Heart left ventricle (tissue), 16 donors: ENCODE data around the gene EEF1AKMT3. TPM values are rescaled to one million over a fixed set of nuclear protein-coding genes. Genes with fewer than 3 reads are reported as not detected.
A peak's percentile ranks its signal among the peaks of the same experiment; 100 is the strongest.

Experiments
- ATAC-seq, 4 donors: fragments of 200-7000 bp; cut with Tn5 transposase; one replicate each; pipeline ENCODE4 v1.9.1; 2020 to 2022; ENCODE audit warnings: moderate library complexity in 4 of 4, mild to moderate bottlenecking in 3 of 4, moderate number of reproducible peaks in 1 of 4
- DNase-seq, 5 donors: peaks; one replicate each; pipeline ENCODE4 v3.0.0-alpha.2; 2020
- H3K27ac ChIP-seq, 12 donors: fragments of 200-600 bp; sonication (generic) in 4 of 12; one replicate each; pipeline versions ENCODE4 v1.5.0 to v1.8.0; 2016 to 2022; ENCODE audit warnings: mild to moderate bottlenecking in 2 of 12
- H3K27me3 ChIP-seq, 9 donors: fragments of 200-600 bp; sonication (generic) in 2 of 9; one replicate each; pipeline versions ENCODE4 v1.5.1 to v1.8.0; 2016 to 2022; ENCODE audit warnings: mild to moderate bottlenecking in 3 of 9
- H3K36me3 ChIP-seq, 9 donors: fragments of 200-600 bp; sonication (generic) in 2 of 9; one replicate each; pipeline versions ENCODE4 v1.5.0 to v1.8.0; 2018 to 2022; ENCODE audit warnings: mild to moderate bottlenecking in 2 of 9
- H3K4me1 ChIP-seq, 12 donors: fragments of 200-600 bp; sonication (generic) in 4 of 12; one replicate each; pipeline versions ENCODE4 v1.5.0 to v1.8.0; 2016 to 2022; ENCODE audit warnings: mild to moderate bottlenecking in 3 of 12
- H3K4me3 ChIP-seq, 12 donors: fragments of 200-600 bp; sonication (generic) in 4 of 12; one replicate each; pipeline versions ENCODE4 v1.5.0 to v1.8.0; 2017 to 2022; ENCODE audit warnings: mild to moderate bottlenecking in 9 of 12, moderate library complexity in 4 of 12
- H3K9me3 ChIP-seq, 12 donors: fragments of 200-600 bp; sonication (generic) in 4 of 12; one replicate each; pipeline versions ENCODE4 v1.5.0 to v1.8.0; 2016 to 2022; ENCODE audit warnings: mild to moderate bottlenecking in 1 of 12
- CTCF ChIP-seq, 12 donors: fragments of 200-600 bp; sonication (generic) in 4 of 12; IDR thresholded peaks; one replicate each; pipeline versions ENCODE4 v1.5.0 to v1.8.0; 2018 to 2022; ENCODE audit warnings: antibody characterized with exemption in 12 of 12, mild to moderate bottlenecking in 5 of 12
- POLR2A ChIP-seq, 2 donors: fragments of 450-650 bp; IDR thresholded peaks; one replicate each; pipeline ENCODE4 v1.6.1; 2017; ENCODE audit warnings: antibody characterized with exemption in 2 of 2, mild to moderate bottlenecking in 2 of 2, moderate library complexity in 2 of 2
- WGBS, 4 donors: extraction: QIAGEN DNeasy Blood & Tissue Kit in 2 of 4; methylation state at CpG; one replicate each; pipeline versions ENCODE4 v1.1.5 to v1.1.7; 2013 to 2018; 5-methylcytosine and 5-hydroxymethylcytosine counted together
- intact Hi-C, 10 donors: fragments of 100-400 bp; cut with DNase I; formaldehyde crosslinking; loops; one replicate each; pipeline versions ENCODE4 v1.11.1 to v1.14.2; 2022
- polyA plus RNA-seq, 2 donors: library from polyadenylated mRNA; stranded (reverse); fragments of 200-250 nt; gene quantifications; one replicate each; pipeline ENCODE4 v1.2.3, GENCODE V29; 2013
- total RNA-seq, 9 donors: library from RNA; depleted of rRNA in 2 of 9; stranded (reverse); fragments of >200 nt in 2 of 9; fragmentation: NEBNext Ultra II Directional in 3 of 9; extraction: Animal tissue kit (Norgen Biotek cat#: 25700) in 3 of 9; gene quantifications; one replicate each; pipeline versions ENCODE4 v1.1.0 to v1.2.4, GENCODE V29; 2016 to 2023
- donor health status: ischemic (EF 13 %, LVEDD 7.1; RV severe dilation, severe dysfunction).
- donor health status: healthy with polysubstance abuse.
- donor health status: DM: no; HTN: yes; CAD: no.
- donor health status: DM: no; HTN: no; CAD: no.
- donor health status: ischemic (EF 25% LVEDD 6.9; RV normal size, moderate dysfunction).
- donor health status: ischemic (EF 25% LVEDD 5.7; RV mildly dilated, moderate dysfunction).
- donor health status: healthy.
- donor health status: DM: yes; HTN: yes; CAD: no.
- donor health status: ischemic (EF 35%, LVEDD 5.7; RV mildly dilated, moderate dysfunction).
- donor health status: nonischemic (EF 11% LVEDD 7.7; RV severe dilation, severe dysfunction).
- donor health status: DM: yes; HTN: yes; CAD: no.
- donor health status: PGD.
- donor health status: ischemic (EF 29% LVEDD 5.4; RV normal size, mild dysfunction).
- donor health status: nonischemic (EF 23%, LVEDD 6.1; RV moderate dilation, normal function).

Gene EEF1AKMT3
- total and polyA plus RNA-seq, 11 donors = 0.84 to 4.5 (median 1.8) TPM

GRCh38 chr12:57813111-57813970 lies 40.9 kb downstream of the EEF1AKMT3 start:
- Histone ChIP-seq H3K4me1 (peaks cover 5 to 46% (median 38%) of the 10 kb centered on the region in 12 donors), H3K4me3 (no peak overlapping the region), H3K36me3 (peaks cover 0 to 59% (median 46%) of the 10 kb centered on the region in 9 donors), H3K27ac (no peak overlapping the region), H3K9me3 (no peaks in the 10 kb centered on the region), H3K27me3 (no peaks in the 10 kb centered on the region)
- DNase-seq (no peak), ATAC-seq (no peak)
- TF ChIP-seq CTCF (IDR thresholded peaks at IDR 0.05) = no peak
- TF ChIP-seq POLR2A (IDR thresholded peaks at IDR 0.05) = no peak
- WGBS, 4 donors = 80 to 87% (median 85%) methylated on average over 12 to 14 of the region's 14 CpGs
- intact Hi-C loops = no loop called here

GRCh38 chr12:57813971-57814772 lies 41.8 kb downstream of the EEF1AKMT3 start:
- WGBS, 4 donors = 63 to 67% (median 64%) methylated on average over 17 of the region's 17 CpGs
- no peaks in the 10 kb centered on the region for H3K27me3 ChIP-seq
- no peak overlapping the region for H3K4me3 ChIP-seq
- H3K9me3 ChIP-seq = no peaks in the 10 kb centered on the region
- H3K36me3 ChIP-seq = peaks cover 0 to 59% (median 42%) of the 10 kb centered on the region in 9 donors
- DNase-seq (no peak), ATAC-seq (peak in 1 of 4 donors; percentile 20)
- no peak for TF ChIP-seq POLR2A (IDR thresholded peaks at IDR 0.05)
- TF ChIP-seq CTCF (IDR thresholded peaks at IDR 0.05) = peak in 2 of 12 donors; percentile 5 to 20
- peak overlapping the region in 1 of 12 donors; percentile 69 for H3K27ac ChIP-seq
- intact Hi-C loops = no loop called here
- peaks cover 7 to 54% (median 43%) of the 10 kb centered on the region in 12 donors for H3K4me1 ChIP-seq

GRCh38 chr12:57815177-57816000 lies 43.0 kb downstream of the EEF1AKMT3 start:
- Histone ChIP-seq H3K36me3 (peaks cover 0 to 59% (median 42%) of the 10 kb centered on the region in 9 donors), H3K4me1 (peaks cover 7 to 54% (median 44%) of the 10 kb centered on the region in 12 donors), H3K9me3 (no peaks in the 10 kb centered on the region), H3K27ac (peak overlapping the region; percentile 35 to 76 (median 69)), H3K4me3 (no peak overlapping the region), H3K27me3 (no peaks in the 10 kb centered on the region)
- intact Hi-C loops = no loop called here
- DNase-seq = no peak
- ATAC-seq = no peak
- TF ChIP-seq CTCF (IDR thresholded peaks at IDR 0.05) (no peak), POLR2A (IDR thresholded peaks at IDR 0.05) (no peak)
- WGBS, 4 donors = 85 to 88% (median 86%) methylated on average over 11 to 13 of the region's 13 CpGs
